GM21576 (cell line): ENCODE results near the gene TBCA.
"Not testable (repeated sequence)": the region's sequence is repeated elsewhere in the genome, so short reads cannot be mapped to it uniquely, and the experiment has no call there.

ENCODE experiments used
- ATAC-seq: cut with Tn5 transposase; IDR thresholded peaks from one replicate; pipeline ENCODE4 v1.9.1; 2021; ENCODE audit warnings: mild to moderate bottlenecking, moderate library complexity; ENCODE audit not compliant: unreplicated experiment

The TBCA gene

GRCh38 chr5:77718934-77719610 is 57.1 kb downstream of the TBCA start:
- peak; percentile 74 for ATAC-seq

GRCh38 chr5:77709993-77710685 is 66.0 kb downstream of the TBCA start:
- ATAC-seq = no peak

- ATAC-seq = no peak
Observed at GRCh38 chr5:77709340-77709739, 66.8 kb downstream of the TBCA start.

- ATAC-seq = no peak
Observed at GRCh38 chr5:77707791-77708190, 68.3 kb downstream of the TBCA start.

- not testable (repeated sequence) for ATAC-seq
Observed at GRCh38 chr5:77699569-77699968, 76.6 kb downstream of the TBCA start.

- no peak for ATAC-seq
Observed at GRCh38 chr5:77698920-77699319, 77.2 kb downstream of the TBCA start.

- no peak for ATAC-seq
Observed at GRCh38 chr5:77697692-77698091, 78.4 kb downstream of the TBCA start.

- ATAC-seq = no peak
Observed at GRCh38 chr5:77696120-77696519, 80.0 kb downstream of the TBCA start.

- ATAC-seq = no peak
Observed at GRCh38 chr5:77693913-77694312, 82.2 kb downstream of the TBCA start.

- ATAC-seq = no peak
Observed at GRCh38 chr5:77683171-77683732, 92.9 kb downstream of the TBCA start.

- no peak for ATAC-seq
Observed at GRCh38 chr5:77670526-77670925, 105.6 kb downstream of the TBCA start.

- ATAC-seq = no peak
Observed at GRCh38 chr5:77669677-77670076, 106.5 kb downstream of the TBCA start.

- ATAC-seq = no peak
Observed at GRCh38 chr5:77663090-77663863, 112.9 kb downstream of the TBCA start.

GRCh38 chr5:77662635-77663034 is 113.5 kb downstream of the TBCA start:
- ATAC-seq = no peak

- ATAC-seq = no peak
Observed at GRCh38 chr5:77658662-77659061, 117.5 kb downstream of the TBCA start.

GRCh38 chr5:77651343-77651742 is 124.8 kb downstream of the TBCA start:
- ATAC-seq = no peak

GRCh38 chr5:77650686-77651085 is 125.5 kb downstream of the TBCA start:
- ATAC-seq = no peak

- no peak for ATAC-seq
Observed at GRCh38 chr5:77649776-77650175, 126.4 kb downstream of the TBCA start.

- no peak for ATAC-seq
Observed at GRCh38 chr5:77645995-77646639, 130.0 kb downstream of the TBCA start.

- no peak for ATAC-seq
Observed at GRCh38 chr5:77645158-77645994, 130.8 kb downstream of the TBCA start.
